Calu3 (cell line): Measurements from ENCODE around the gene DENND5B. TPM values are rescaled to one million over a fixed set of nuclear protein-coding genes. Genes with fewer than 3 reads are reported as not detected.

ENCODE experiments used
- BruUV-seq: library from RNA; stranded (reverse); fragments of 400-500 nt; replicated peaks from 2 replicates; lab custom pipeline; 2021; lab: Mats Ljungman, UMichigan
- CTCF ChIA-PET: fragments of 300-600 bp; sonication (Branson Sonifier 250); formaldehyde crosslinking; loops from one replicate; lab custom pipeline; 2022; ENCODE audit warnings: antibody characterized with exemption; lab: Charles Lee
- DNase-seq: peaks from one replicate; pipeline ENCODE4 v3.0.0; 2022
- H3K27ac Mint-ChIP-seq: one replicate; pipeline ENCODE4 v1.8.0; 2022; ENCODE audit warnings: mixed read lengths; ENCODE audit not compliant: unreplicated experiment
- H3K27me3 Mint-ChIP-seq: one replicate; pipeline ENCODE4 v1.8.0; 2022; ENCODE audit warnings: mixed read lengths; ENCODE audit not compliant: unreplicated experiment
- H3K36me3 Mint-ChIP-seq: one replicate; pipeline ENCODE4 v1.8.0; 2022; ENCODE audit warnings: mild to moderate bottlenecking, moderate library complexity, mixed read lengths; ENCODE audit not compliant: insufficient read depth, unreplicated experiment
- H3K4me1 Mint-ChIP-seq: one replicate; pipeline ENCODE4 v1.8.0; 2022; ENCODE audit warnings: mild to moderate bottlenecking, low read depth, mixed read lengths; ENCODE audit not compliant: unreplicated experiment
- H3K4me3 Mint-ChIP-seq: one replicate; pipeline ENCODE4 v1.8.0; 2022; ENCODE audit warnings: mild to moderate bottlenecking, low read depth, moderate library complexity, mixed read lengths; ENCODE audit not compliant: unreplicated experiment
- H3K9me3 Mint-ChIP-seq: one replicate; pipeline ENCODE4 v1.8.0; 2022; ENCODE audit warnings: low read depth, mixed read lengths; ENCODE audit not compliant: unreplicated experiment
- CTCF ChIP-seq: fragments of 200-600 bp; IDR thresholded peaks from one replicate; pipeline ENCODE4 v1.8.0; 2022; ENCODE audit warnings: antibody characterized with exemption; ENCODE audit not compliant: unreplicated experiment
- intact Hi-C: fragments of 100-400 bp; cut with micrococcal nuclease; formaldehyde crosslinking; loops from one replicate; pipeline ENCODE4 v1.10.0; 2022; ENCODE audit not compliant: unreplicated experiment
- total RNA-seq: library from RNA; stranded (reverse); gene quantifications from 2 replicates; pipeline ENCODE4 v1.2.3, GENCODE V29; 2022

DENND5B gene
- total RNA-seq, 1 experiment from 2014 or later: 10.2 TPM

- BruUV-seq: no TSS peak
- Mint-ChIP-seq H3K27me3 (no peaks in the 10 kb centered on the region), H3K9me3 (no peaks in the 10 kb centered on the region), H3K4me3 (no peak overlapping the region), H3K27ac (no peak overlapping the region), H3K36me3 (peaks cover 6% of the 10 kb centered on the region), H3K4me1 (peaks cover 21% of the 10 kb centered on the region)
- CTCF ChIA-PET: no interaction called here
- TF ChIP-seq CTCF: no peak
- intact Hi-C loops: no loop called here
- DNase-seq: no peak
Measured at GRCh38 chr12:31342286-31342685, 248.7 kb downstream of the DENND5B start.

GRCh38 chr12:31339831-31340622 is 250.9 kb downstream of the DENND5B start:
- peak; percentile 64 for DNase-seq
- Mint-ChIP-seq H3K36me3 (peaks cover 6% of the 10 kb centered on the region), H3K27ac (peak overlapping the region; percentile 61)

GRCh38 chr12:31337952-31338351 is 253.0 kb downstream of the DENND5B start:
- no peak for DNase-seq
- TF ChIP-seq CTCF: no peak
- Mint-ChIP-seq H3K9me3 (no peaks in the 10 kb centered on the region), H3K27ac (peak overlapping the region; percentile 1), H3K4me1 (peaks cover 21% of the 10 kb centered on the region), H3K4me3 (no peak overlapping the region), H3K27me3 (no peaks in the 10 kb centered on the region), H3K36me3 (peaks cover 6% of the 10 kb centered on the region)
- BruUV-seq: no TSS peak
- intact Hi-C loops: no loop called here
- CTCF ChIA-PET: interaction anchor here (0.6 to 1.9 kb wide), 4 partner anchors 12 to 84 kb away, joined by 3 to 11 read pairs (median 6); partner anchors contain the start of gene SINHCAF

More at GRCh38 chr12:31339831-31340622, 250.9 kb downstream of the DENND5B start:
- no TSS peak for BruUV-seq
- no peak overlapping the region for H3K4me3 Mint-ChIP-seq
- no peak for TF ChIP-seq CTCF
- CTCF ChIA-PET: interaction anchor here (0.6 to 0.7 kb wide), 2 partner anchors 37 to 298 kb away, joined by 3 to 7 read pairs; no protein-coding TSS in a partner anchor
- no peaks in the 10 kb centered on the region for H3K9me3 Mint-ChIP-seq
- no peaks in the 10 kb centered on the region for H3K27me3 Mint-ChIP-seq
- peaks cover 21% of the 10 kb centered on the region for H3K4me1 Mint-ChIP-seq
- intact Hi-C loops: no loop called here

Other genes with a start within 250 kb of the DENND5B start
- 2.2 and 2.3 TPM in 2 replicates for gene ETFBKMT, start 68.6 kb upstream of the DENND5B start, total RNA-seq
- 10.2 and 13.5 TPM in 2 replicates for gene AMN1, start 137.9 kb upstream of the DENND5B start, total RNA-seq